IMR-90 (cell line): ENCODE measurements around the gene CCNK. TPM values are rescaled to one million over a fixed set of nuclear protein-coding genes. Genes with fewer than 3 reads are reported as not detected.
A peak's percentile ranks its signal among the peaks of the same experiment; 100 is the strongest.

ENCODE experiments used
- ATAC-seq: fragments of 200-7000 bp; cut with Tn5 transposase; 2 replicates; pipeline ENCODE4 v1.9.1; 2020; ENCODE audit warnings: low read depth, mild to moderate bottlenecking, moderate library complexity
- BruUV-seq: library from RNA; stranded (reverse); fragments of 400-500 nt; replicated peaks from 2 replicates; lab custom pipeline; 2021; lab: Mats Ljungman, UMichigan
- CTCF ChIA-PET: fragments of 300-600 bp; formaldehyde crosslinking; extraction: SDS; loops from one replicate; lab custom pipeline; 2021; ENCODE audit warnings: antibody characterized with exemption; lab: Yijun Ruan, JAX
- POLR2A ChIA-PET: fragments of 300-600 bp; sonication (Branson Sonifier 250); formaldehyde crosslinking; loops from one replicate; lab custom pipeline; 2022; ENCODE audit warnings: antibody characterized with exemption; ENCODE audit not compliant: unreplicated experiment; lab: Charles Lee
- DNase-seq: peaks from one replicate; pipeline ENCODE4 v3.0.0; 2013
- H2AFZ ChIP-seq: replicated peaks from 2 replicates; pipeline ENCODE3; 2013; ENCODE audit warnings: low read length, mild to moderate bottlenecking; ENCODE audit not compliant: poor library complexity
- H2AK5ac ChIP-seq: 2 replicates; pipeline ENCODE4 v1.6.1; 2013; ENCODE audit warnings: low read depth, low read length, inconsistent platforms
- H2AK9ac ChIP-seq: replicated peaks from 2 replicates; pipeline ENCODE3; 2013; ENCODE audit warnings: mild to moderate bottlenecking, low read depth, low read length, moderate library complexity; ENCODE audit not compliant: poor library complexity
- H2BK120ac ChIP-seq: 2 replicates; pipeline ENCODE4 v1.6.1; 2013; ENCODE audit warnings: low read depth, low read length, inconsistent platforms
- H2BK15ac ChIP-seq: 3 replicates; pipeline ENCODE4 v1.6.1; 2013; ENCODE audit warnings: low read depth, low read length, inconsistent platforms
- H2BK20ac ChIP-seq: 2 replicates; pipeline ENCODE4 v1.6.1; 2013; ENCODE audit warnings: low read depth, mild to moderate bottlenecking, inconsistent platforms, low read length, moderate library complexity
- H2BK5ac ChIP-seq: 2 replicates; pipeline ENCODE4 v1.6.1; 2013; ENCODE audit warnings: mild to moderate bottlenecking, low read depth, low read length, inconsistent platforms; ENCODE audit not compliant: poor library complexity, severe bottlenecking
- H3K14ac ChIP-seq: replicated peaks from 2 replicates; pipeline ENCODE4 v1.6.1; 2013; ENCODE audit warnings: low read depth, low read length, inconsistent platforms
- H3K18ac ChIP-seq: 2 replicates; pipeline ENCODE4 v1.6.1; 2013; ENCODE audit warnings: low read depth, low read length, control low read depth
- H3K23ac ChIP-seq: 2 replicates; pipeline ENCODE4 v1.6.1; 2013; ENCODE audit warnings: low read depth, low read length, inconsistent platforms
- H3K27ac ChIP-seq: 2 replicates; pipeline ENCODE4 v1.5.1; 2013; ENCODE audit warnings: mild to moderate bottlenecking, control low read depth, low read length; ENCODE audit not compliant: insufficient read depth
- H3K27me3 ChIP-seq: 2 replicates; pipeline ENCODE4 v1.6.1; 2013; ENCODE audit warnings: low read length; ENCODE audit not compliant: control insufficient read depth, insufficient read depth
- H3K36me3 ChIP-seq: 2 replicates; pipeline ENCODE4 v1.6.1; 2013; ENCODE audit warnings: low read length, mixed read lengths; ENCODE audit not compliant: control insufficient read depth, insufficient read depth
- H3K4ac ChIP-seq: 2 replicates; pipeline ENCODE4 v1.6.1; 2013; ENCODE audit warnings: low read depth, low read length, inconsistent platforms
- H3K4me1 ChIP-seq: 2 replicates; pipeline ENCODE4 v1.6.1; 2013; ENCODE audit warnings: low read length, mixed read lengths; ENCODE audit not compliant: control insufficient read depth, insufficient read depth
- H3K4me2 ChIP-seq: 2 replicates; pipeline ENCODE4 v1.6.1; 2013; ENCODE audit warnings: low read depth, mild to moderate bottlenecking, control low read depth, low read length, moderate library complexity
- H3K4me3 ChIP-seq: 2 replicates; pipeline ENCODE4 v1.5.1; 2013; ENCODE audit warnings: low read depth, mild to moderate bottlenecking, control low read depth, low read length, moderate library complexity; ENCODE audit not compliant: insufficient read depth
- H3K56ac ChIP-seq: 2 replicates; pipeline ENCODE4 v1.6.1; 2013; ENCODE audit warnings: low read length, inconsistent platforms; ENCODE audit not compliant: insufficient read depth; ENCODE audit errors: extremely low read depth
- H3K79me1 ChIP-seq, 2 experiments: 2 replicates each; pipeline ENCODE4 v1.6.1; 2013; ENCODE audit warnings: low read length in 2 of 2, inconsistent platforms in 1 of 2, low read depth in 1 of 2
- H3K9ac ChIP-seq: 2 replicates; pipeline ENCODE4 v1.6.1; 2013; ENCODE audit warnings: low read depth, low read length, control low read depth
- H3K9me1 ChIP-seq: 2 replicates; pipeline ENCODE4 v1.6.1; 2013; ENCODE audit warnings: low read length, inconsistent platforms; ENCODE audit not compliant: insufficient read depth
- H3K9me3 ChIP-seq: 2 replicates; pipeline ENCODE4 v1.6.1; 2013; ENCODE audit warnings: low read length; ENCODE audit not compliant: control insufficient read depth, insufficient read depth
- H4K20me1 ChIP-seq: 2 replicates; pipeline ENCODE4 v1.6.1; 2013; ENCODE audit warnings: low read length, inconsistent platforms; ENCODE audit not compliant: insufficient read depth
- H4K5ac ChIP-seq: 2 replicates; pipeline ENCODE4 v1.6.1; 2013; ENCODE audit warnings: mild to moderate bottlenecking, low read depth, low read length, control low read depth
- H4K8ac ChIP-seq, 2 experiments: 2 replicates each; pipeline ENCODE4 v1.6.1; 2013; ENCODE audit warnings: low read depth in 2 of 2, low read length in 2 of 2, control low read depth in 1 of 2, inconsistent platforms in 1 of 2
- H4K91ac ChIP-seq: 2 replicates; pipeline ENCODE4 v1.6.1; 2013; ENCODE audit warnings: low read depth, low read length, inconsistent platforms; ENCODE audit not compliant: insufficient read depth
- FOS ChIP-seq: fragments of 150-350 bp; IDR thresholded peaks from 2 replicates; pipeline ENCODE4 v1.6.1; 2016; ENCODE audit warnings: low read depth, low read length
- MAFK ChIP-seq: IDR thresholded peaks from 2 replicates; pipeline ENCODE4 v1.6.1; 2012; ENCODE audit warnings: low read depth, low read length, improper control_type of control experiment
- RFX5 ChIP-seq: IDR thresholded peaks from 2 replicates; pipeline ENCODE4 v1.8.0; 2012; ENCODE audit warnings: low read depth, mild to moderate bottlenecking, low read length, moderate library complexity
- WGBS, 2 experiments: methylation state at CpG; one replicate each; pipeline versions ENCODE4 v1.1.5 to v1.1.7; 2013; ENCODE audit warnings: missing lambda C conversion rate in 2 of 2; ENCODE audit not compliant: insufficient read length in 1 of 2; ENCODE audit errors: extremely low coverage in 2 of 2; 5-methylcytosine and 5-hydroxymethylcytosine counted together
- dilution Hi-C: fragments of 300-500 bp; cut with HindIII; formaldehyde crosslinking; loops from one replicate; pipeline ENCODE4 v1.14.3; 2018; ENCODE audit warnings: low sequenced_read_pairs; ENCODE audit not compliant: unreplicated experiment
- in situ Hi-C: fragments of 300-500 bp; cut with MboI; formaldehyde crosslinking; loops from 3 replicates; pipeline ENCODE4 v1.14.3; 2019; ENCODE audit warnings: low sequenced_read_pairs, inconsistent platforms, mixed read lengths
- intact Hi-C: fragments of 100-400 bp; cut with micrococcal nuclease; formaldehyde crosslinking; loops from 2 replicates; pipeline ENCODE4 v1.10.0; 2022
- polyA plus RNA-seq, 3 experiments: library from polyadenylated mRNA; depleted of rRNA; stranded (reverse); fragments of >200 nt; gene quantifications; 2 replicates each; pipeline ENCODE4 v1.2.3, GENCODE V29; 2012; ENCODE audit warnings: low replicate concordance in 1 of 3
- total RNA-seq: library from RNA; depleted of rRNA; stranded (reverse); fragments of >200 nt; gene quantifications from 2 replicates; pipeline ENCODE4 v1.2.3, GENCODE V29; 2012
- TF ChIP-seq, protein P1 (sequence below): conservative IDR thresholded peaks from 2 replicates; pipeline ENCODE4 v1.5.1; 2012; ENCODE audit warnings: mild to moderate bottlenecking, low read depth, low read length, improper control_type of control experiment

Gene CCNK
- total and polyA plus RNA-seq, 2 of the 4 experiments (the other 2 are of a cell fraction), result 18.8 to 38.3 TPM

DNA sequence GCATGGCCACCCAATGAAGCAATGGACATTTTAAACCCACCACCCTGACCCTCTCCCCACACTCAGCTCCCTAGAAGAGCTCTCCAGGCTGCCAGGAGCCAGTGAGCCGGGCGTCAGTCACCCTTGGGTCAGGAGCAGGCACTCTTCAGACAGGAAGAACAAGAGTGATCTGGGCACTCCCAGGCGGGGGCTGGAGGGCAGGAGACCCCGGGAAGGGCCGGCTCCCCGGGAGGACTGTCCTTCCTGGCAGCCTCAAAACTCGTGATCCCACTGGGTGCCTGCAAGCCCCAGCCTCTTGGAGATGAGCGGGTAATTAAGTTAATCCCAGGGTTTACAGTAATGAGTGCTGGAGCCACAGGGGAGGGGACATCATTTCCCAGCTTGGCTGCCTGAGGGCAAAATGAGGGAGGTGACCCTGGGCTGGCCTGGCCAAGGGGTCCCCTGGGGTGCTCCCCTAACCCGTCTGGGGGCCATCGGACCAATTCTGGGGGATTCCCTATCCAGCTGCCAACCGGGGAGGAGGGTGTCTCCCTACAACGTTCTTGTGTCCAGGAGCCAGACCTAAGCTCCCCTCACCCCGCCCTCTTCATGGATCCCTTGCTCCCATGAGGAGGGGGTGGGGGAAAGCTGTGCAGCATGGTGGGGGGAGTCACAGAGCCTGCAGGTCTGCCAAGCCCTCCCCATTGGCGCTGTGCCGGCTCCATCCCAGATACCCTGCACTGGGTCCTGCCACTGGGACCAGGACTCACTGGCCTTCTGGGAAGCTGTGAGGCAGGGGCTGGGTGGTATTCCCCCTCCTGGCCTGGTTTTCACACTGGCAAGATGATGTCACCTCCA, 59.2 kb downstream of the CCNK start:
- H3K79me1 ChIP-seq, result peaks cover 52 to 89% of the 10 kb centered on the region in 2 experiments
- no peak overlapping the region for H4K91ac ChIP-seq
- ChIA-PET CTCF (no interaction called here), POLR2A (no interaction called here)
- no peak overlapping the region for H2BK20ac ChIP-seq
- dilution Hi-C loops, result no loop called here
- intact Hi-C loops, result no loop called here
- H2BK120ac ChIP-seq, result no peak overlapping the region
- H2AK5ac ChIP-seq, result no peak overlapping the region
- no peak overlapping the region for H4K8ac ChIP-seq
- no peak for DNase-seq
- no TSS peak for BruUV-seq
- H3K9me1 ChIP-seq, result peaks cover 26% of the 10 kb centered on the region
- H3K27ac ChIP-seq, result no peak overlapping the region
- no peak for ATAC-seq
- H2AK9ac ChIP-seq, result no peak overlapping the region
- TF ChIP-seq, protein P1, sequence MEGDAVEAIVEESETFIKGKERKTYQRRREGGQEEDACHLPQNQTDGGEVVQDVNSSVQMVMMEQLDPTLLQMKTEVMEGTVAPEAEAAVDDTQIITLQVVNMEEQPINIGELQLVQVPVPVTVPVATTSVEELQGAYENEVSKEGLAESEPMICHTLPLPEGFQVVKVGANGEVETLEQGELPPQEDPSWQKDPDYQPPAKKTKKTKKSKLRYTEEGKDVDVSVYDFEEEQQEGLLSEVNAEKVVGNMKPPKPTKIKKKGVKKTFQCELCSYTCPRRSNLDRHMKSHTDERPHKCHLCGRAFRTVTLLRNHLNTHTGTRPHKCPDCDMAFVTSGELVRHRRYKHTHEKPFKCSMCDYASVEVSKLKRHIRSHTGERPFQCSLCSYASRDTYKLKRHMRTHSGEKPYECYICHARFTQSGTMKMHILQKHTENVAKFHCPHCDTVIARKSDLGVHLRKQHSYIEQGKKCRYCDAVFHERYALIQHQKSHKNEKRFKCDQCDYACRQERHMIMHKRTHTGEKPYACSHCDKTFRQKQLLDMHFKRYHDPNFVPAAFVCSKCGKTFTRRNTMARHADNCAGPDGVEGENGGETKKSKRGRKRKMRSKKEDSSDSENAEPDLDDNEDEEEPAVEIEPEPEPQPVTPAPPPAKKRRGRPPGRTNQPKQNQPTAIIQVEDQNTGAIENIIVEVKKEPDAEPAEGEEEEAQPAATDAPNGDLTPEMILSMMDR, result no peak
- TF ChIP-seq FOS (no peak), RFX5 (no peak), MAFK (no peak)
- no peak overlapping the region for H2AFZ ChIP-seq
- H3K23ac ChIP-seq, result no peak overlapping the region
- peak overlapping the region; percentile 10; the same call in 1 of the 2 replicates for H3K4ac ChIP-seq
- H3K4me3 ChIP-seq, result no peak overlapping the region
- no peak overlapping the region for H2BK15ac ChIP-seq
- H3K18ac ChIP-seq, result no peak overlapping the region
- 69% methylated on average over 7 of the region's 15 CpGs; no CpG with 5 or more reads in 1 of the 2 experiments for WGBS, 2 experiments
- H3K4me1 ChIP-seq, result peaks cover 28% of the 10 kb centered on the region
- no peaks in the 10 kb centered on the region for H3K36me3 ChIP-seq
- H3K9me3 ChIP-seq, result no peaks in the 10 kb centered on the region
- no peak overlapping the region for H4K5ac ChIP-seq
- peaks cover 38% of the 10 kb centered on the region for H4K20me1 ChIP-seq
- no peak overlapping the region for H3K4me2 ChIP-seq
- in situ Hi-C loops, result no loop called here
- no peak overlapping the region for H3K9ac ChIP-seq
- no peaks in the 10 kb centered on the region for H3K27me3 ChIP-seq
- no peak overlapping the region for H2BK5ac ChIP-seq
- H3K56ac ChIP-seq, result no peak overlapping the region
- H3K14ac ChIP-seq, result no peak overlapping the region
